Smooth muscle cell (in vitro differentiated cells): ENCODE measurements around the gene TGFB2. TPM values are rescaled to one million over a fixed set of nuclear protein-coding genes. Genes with fewer than 3 reads are reported as not detected.

Experiments used
- DNase-seq: peaks from one replicate; lab custom pipeline; 2025; ENCODE audit not compliant: unreplicated experiment; lab: John Stamatoyannopoulos, UW
- H2AFZ ChIP-seq: fragments of 200-600 bp; sonication (generic); 2 replicates; pipeline ENCODE4 v1.6.0; 2016; ENCODE audit warnings: antibody characterized with exemption, low read depth, mild to moderate bottlenecking
- H3F3A ChIP-seq: fragments of 200-600 bp; sonication (generic); 2 replicates; pipeline ENCODE4 v1.6.0; 2017; ENCODE audit warnings: antibody characterized with exemption, low read depth
- H3K27ac ChIP-seq: fragments of 200-600 bp; sonication (generic); 2 replicates; pipeline ENCODE4 v1.5.1; 2016; ENCODE audit warnings: low read depth, mild to moderate bottlenecking
- H3K27me3 ChIP-seq: fragments of 200-600 bp; sonication (generic); 2 replicates; pipeline ENCODE4 v1.6.1; 2016; ENCODE audit warnings: low read depth, mild to moderate bottlenecking
- H3K36me3 ChIP-seq: fragments of 200-600 bp; sonication (generic); 2 replicates; pipeline ENCODE4 v1.5.1; 2016; ENCODE audit warnings: low read depth
- H3K4me1 ChIP-seq: fragments of 200-600 bp; sonication (generic); 2 replicates; pipeline ENCODE4 v1.5.1; 2016; ENCODE audit warnings: low read depth
- H3K4me2 ChIP-seq: fragments of 200-600 bp; sonication (generic); 2 replicates; pipeline ENCODE4 v1.6.0; 2016; ENCODE audit warnings: mild to moderate bottlenecking
- H3K4me3 ChIP-seq: fragments of 200-600 bp; sonication (generic); 2 replicates; pipeline ENCODE4 v1.5.1; 2016; ENCODE audit warnings: mild to moderate bottlenecking
- H3K79me2 ChIP-seq: fragments of 200-600 bp; sonication (generic); 2 replicates; pipeline ENCODE4 v1.6.0; 2016; ENCODE audit warnings: low read depth, mild to moderate bottlenecking
- H3K9ac ChIP-seq: fragments of 200-600 bp; sonication (generic); 2 replicates; pipeline ENCODE4 v1.6.0; 2016; ENCODE audit warnings: low read depth
- H3K9me3 ChIP-seq: fragments of 200-600 bp; sonication (generic); replicated peaks from 2 replicates; pipeline ENCODE4 v1.5.1; 2016; ENCODE audit warnings: low read depth
- H4K20me1 ChIP-seq: fragments of 200-600 bp; sonication (generic); 2 replicates; pipeline ENCODE4 v1.6.0; 2016; ENCODE audit warnings: low read depth
- WGBS: methylation state at CpG from one replicate; pipeline ENCODE4 v1.1.7; 2016; ENCODE audit warnings: low lambda C conversion rate; 5-methylcytosine and 5-hydroxymethylcytosine counted together
- polyA plus RNA-seq: library from polyadenylated mRNA; unstranded; fragments of >200 nt; fragmentation: Nextera tagmentation; extraction: Ambion mirVana; gene quantifications from 2 replicates; pipeline ENCODE4 v1.2.1, GENCODE V29; 2016
- total RNA-seq: library from RNA; depleted of rRNA; stranded (reverse); fragments of >200 nt; gene quantifications from 2 replicates; pipeline ENCODE4 v1.2.3, GENCODE V29; 2014
- TF ChIP-seq, protein P1 (sequence below): fragments of 200-600 bp; sonication (generic); IDR thresholded peaks from 2 replicates; pipeline ENCODE4 v1.5.1; 2017; ENCODE audit warnings: borderline replicate concordance, mild to moderate bottlenecking, antibody characterized with exemption; ENCODE audit not compliant: insufficient read depth, poor library complexity, severe bottlenecking

Gene TGFB2
- total and polyA plus RNA-seq, 2 experiments from 2014 or later: 29.1 to 63.3 TPM

DNA sequence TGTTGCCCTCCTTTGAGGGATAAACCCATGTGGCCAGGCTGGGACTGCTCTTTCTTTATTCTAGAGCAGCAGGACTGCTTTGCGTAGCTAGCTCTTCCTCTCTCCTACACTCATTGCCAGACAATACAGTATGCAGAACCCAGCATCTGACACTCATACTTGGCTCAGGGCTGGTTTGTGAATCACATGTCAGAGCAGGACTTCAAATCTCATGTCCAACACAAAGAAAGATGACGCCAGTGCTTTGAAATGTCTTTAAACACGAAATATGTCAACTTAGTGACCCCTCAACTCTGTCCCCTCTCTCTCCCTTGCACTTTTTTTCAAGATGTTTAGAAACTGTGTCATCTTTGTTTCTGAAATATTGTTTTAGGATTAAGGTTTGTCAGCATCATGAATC, 135.0 kb downstream of the TGFB2 start:
- whole genome bisulfite sequencing: 53% methylated on average over 3 of the region's 3 CpGs
- no peak overlapping the region for H3K4me3 ChIP-seq
- H3F3A ChIP-seq: peaks cover 33% of the 10 kb centered on the region
- H3K4me2 ChIP-seq: peak overlapping the region; percentile 60
- H3K79me2 ChIP-seq: no peaks in the 10 kb centered on the region
- TF ChIP-seq, protein P1, sequence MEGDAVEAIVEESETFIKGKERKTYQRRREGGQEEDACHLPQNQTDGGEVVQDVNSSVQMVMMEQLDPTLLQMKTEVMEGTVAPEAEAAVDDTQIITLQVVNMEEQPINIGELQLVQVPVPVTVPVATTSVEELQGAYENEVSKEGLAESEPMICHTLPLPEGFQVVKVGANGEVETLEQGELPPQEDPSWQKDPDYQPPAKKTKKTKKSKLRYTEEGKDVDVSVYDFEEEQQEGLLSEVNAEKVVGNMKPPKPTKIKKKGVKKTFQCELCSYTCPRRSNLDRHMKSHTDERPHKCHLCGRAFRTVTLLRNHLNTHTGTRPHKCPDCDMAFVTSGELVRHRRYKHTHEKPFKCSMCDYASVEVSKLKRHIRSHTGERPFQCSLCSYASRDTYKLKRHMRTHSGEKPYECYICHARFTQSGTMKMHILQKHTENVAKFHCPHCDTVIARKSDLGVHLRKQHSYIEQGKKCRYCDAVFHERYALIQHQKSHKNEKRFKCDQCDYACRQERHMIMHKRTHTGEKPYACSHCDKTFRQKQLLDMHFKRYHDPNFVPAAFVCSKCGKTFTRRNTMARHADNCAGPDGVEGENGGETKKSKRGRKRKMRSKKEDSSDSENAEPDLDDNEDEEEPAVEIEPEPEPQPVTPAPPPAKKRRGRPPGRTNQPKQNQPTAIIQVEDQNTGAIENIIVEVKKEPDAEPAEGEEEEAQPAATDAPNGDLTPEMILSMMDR: no peak
- peak overlapping the region; percentile 95 for H3K27ac ChIP-seq
- H3K9ac ChIP-seq: peak overlapping the region; percentile 76
- no peak for DNase-seq
- H3K36me3 ChIP-seq: no peaks in the 10 kb centered on the region
- no peaks in the 10 kb centered on the region for H3K27me3 ChIP-seq
- no peaks in the 10 kb centered on the region for H4K20me1 ChIP-seq
- H3K9me3 ChIP-seq: no peaks in the 10 kb centered on the region
- peaks cover 31% of the 10 kb centered on the region for H3K4me1 ChIP-seq
- no peak overlapping the region for H2AFZ ChIP-seq

DNA sequence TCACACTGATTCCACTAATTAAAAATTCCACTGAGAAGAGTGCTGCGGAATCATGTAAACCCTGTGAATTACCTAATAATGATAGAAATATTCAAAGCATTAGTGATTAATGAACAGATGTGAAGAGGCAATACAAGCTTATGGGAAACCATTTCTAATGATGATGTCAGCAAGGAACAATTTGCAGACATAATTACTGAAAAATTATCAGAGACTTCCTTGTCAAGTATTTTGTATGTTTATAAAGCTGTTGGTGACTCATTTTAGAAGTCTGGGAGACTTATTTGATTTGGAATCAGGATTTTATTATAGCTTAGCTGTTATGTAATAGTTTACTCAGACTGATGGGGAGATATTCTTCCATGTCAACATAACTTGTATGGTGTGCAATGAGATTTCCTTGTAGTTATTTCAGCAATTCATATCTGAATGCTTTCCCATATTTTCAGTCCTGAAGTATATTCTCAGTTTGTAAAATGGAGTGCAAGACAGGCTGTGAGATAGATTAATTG, 135.5 kb downstream of the TGFB2 start:
- WGBS: 33% methylated on average over 1 of the region's 1 CpG
- Histone ChIP-seq H3K36me3 (no peaks in the 10 kb centered on the region), H3F3A (peaks cover 29% of the 10 kb centered on the region), H4K20me1 (no peaks in the 10 kb centered on the region), H3K4me2 (peak overlapping the region; percentile 60), H3K27me3 (no peaks in the 10 kb centered on the region), H3K27ac (peak overlapping the region; percentile 95), H3K4me1 (peaks cover 31% of the 10 kb centered on the region), H3K9ac (peak overlapping the region; percentile 76), H2AFZ (no peak overlapping the region), H3K4me3 (no peak overlapping the region), H3K79me2 (no peaks in the 10 kb centered on the region), H3K9me3 (no peaks in the 10 kb centered on the region)
- TF ChIP-seq, protein P1: no peak
- no peak for DNase-seq

DNA sequence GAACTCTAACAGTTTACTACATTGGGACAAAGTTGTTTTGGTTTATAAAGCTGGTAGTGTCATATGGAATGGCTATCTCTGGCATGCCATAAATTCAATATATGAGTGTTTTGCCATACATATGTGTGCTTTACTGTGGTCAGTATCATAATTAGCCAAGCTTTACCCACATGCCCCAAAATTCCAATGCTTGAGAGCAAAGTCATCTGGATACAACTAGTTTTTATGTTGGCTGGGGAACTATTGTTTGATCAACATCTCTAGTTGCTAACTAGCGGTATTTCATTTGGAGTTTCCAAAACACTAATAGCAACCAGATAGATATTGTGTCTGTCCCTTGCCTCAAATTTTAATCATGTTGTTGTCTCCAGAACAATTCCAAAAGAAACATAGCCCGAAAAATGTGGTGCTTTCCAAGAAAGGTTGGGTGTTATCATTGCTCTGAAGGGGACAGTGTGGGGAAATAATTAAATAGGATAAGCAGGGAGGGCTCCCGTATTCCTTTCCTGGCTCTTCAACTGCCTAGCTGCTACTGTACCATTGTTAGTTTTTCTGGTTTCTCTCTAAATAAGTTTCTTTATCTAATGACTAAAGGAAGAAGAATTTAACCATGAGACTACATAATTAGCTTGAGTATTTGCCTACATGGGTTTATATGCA, 136.1 kb downstream of the TGFB2 start:
- H3K27ac ChIP-seq: peak overlapping the region; percentile 95
- H3K9me3 ChIP-seq: no peaks in the 10 kb centered on the region
- peaks cover 28% of the 10 kb centered on the region for H3K4me1 ChIP-seq
- H3K79me2 ChIP-seq: no peaks in the 10 kb centered on the region
- TF ChIP-seq, protein P1: no peak
- no peak overlapping the region for H3K4me3 ChIP-seq
- no peak for DNase-seq
- H4K20me1 ChIP-seq: no peaks in the 10 kb centered on the region
- 43% methylated on average over 3 of the region's 3 CpGs for WGBS
- H3K4me2 ChIP-seq: peak overlapping the region; percentile 52
- H2AFZ ChIP-seq: no peak overlapping the region
- peaks cover 24% of the 10 kb centered on the region for H3F3A ChIP-seq
- H3K27me3 ChIP-seq: no peaks in the 10 kb centered on the region
- no peaks in the 10 kb centered on the region for H3K36me3 ChIP-seq
- H3K9ac ChIP-seq: peak overlapping the region; percentile 76

DNA sequence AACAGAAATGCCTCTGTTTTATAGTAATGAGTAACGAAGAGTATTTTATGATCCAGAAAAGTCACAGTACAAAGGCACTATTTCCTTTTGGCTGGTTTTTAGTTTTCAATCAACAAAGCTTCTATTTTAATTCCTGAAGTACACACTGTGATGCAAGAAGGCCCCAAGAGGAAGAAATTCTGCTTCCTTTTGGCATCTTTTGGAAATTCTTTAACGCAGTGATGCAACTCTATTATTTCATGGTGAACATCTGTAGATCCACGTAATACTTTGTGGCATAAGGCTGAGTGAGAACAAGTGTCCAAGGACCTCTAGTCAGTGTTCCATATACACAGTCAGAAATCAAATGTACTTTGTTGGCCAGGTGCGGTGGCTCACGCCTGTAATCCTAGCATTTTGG, 137.5 kb downstream of the TGFB2 start:
- Histone ChIP-seq H3K9ac (no peak overlapping the region), H3K36me3 (no peaks in the 10 kb centered on the region), H2AFZ (no peak overlapping the region), H3F3A (peaks cover 16% of the 10 kb centered on the region), H3K27ac (no peak overlapping the region), H3K9me3 (no peaks in the 10 kb centered on the region), H3K27me3 (no peaks in the 10 kb centered on the region), H3K4me2 (no peak overlapping the region), H3K4me1 (peaks cover 19% of the 10 kb centered on the region), H4K20me1 (no peaks in the 10 kb centered on the region), H3K79me2 (no peaks in the 10 kb centered on the region), H3K4me3 (no peak overlapping the region)
- no peak for DNase-seq
- 89% methylated on average over 5 of the region's 5 CpGs for WGBS
- TF ChIP-seq, protein P1: no peak
